ENCODE results near the gene THOC2.
"Not testable (repeated sequence)": the region's sequence is repeated elsewhere in the genome, so short reads cannot be mapped to it uniquely, and the experiment has no call there.

GRCh38 chrX:123574027-123574426 is 158.8 kb downstream of the THOC2 start:
- TF ChIP-seq BHLHE40 (IDR thresholded peaks at IDR 0.05; ENCODE audit: borderline replicate concordance in 1 of 2, low read depth in 2 of 2, low read length in 1 of 2); NFYA (IDR thresholded peaks at IDR 0.05; ENCODE audit: borderline replicate concordance, low read depth, low read length); POLR2AphosphoS5 (IDR thresholded peaks at IDR 0.05; ENCODE audit: low read length); TCF3 (IDR thresholded peaks at IDR 0.05; ENCODE audit: borderline replicate concordance, insufficient read depth, low read depth, low read length); E4F1 (IDR thresholded peaks at IDR 0.05; ENCODE audit: borderline replicate concordance, partially characterized antibody); EZH2 (IDR thresholded peaks at IDR 0.05; ENCODE audit: borderline replicate concordance, control insufficient read depth, low read depth, low read length); RAD21 (IDR thresholded peaks at IDR 0.05; ENCODE audit: insufficient read depth, low read depth, low read length); SUZ12 (IDR thresholded peaks at IDR 0.05; ENCODE audit: unreplicated experiment): not testable (repeated sequence)
- TF ChIP-seq, protein P1, sequence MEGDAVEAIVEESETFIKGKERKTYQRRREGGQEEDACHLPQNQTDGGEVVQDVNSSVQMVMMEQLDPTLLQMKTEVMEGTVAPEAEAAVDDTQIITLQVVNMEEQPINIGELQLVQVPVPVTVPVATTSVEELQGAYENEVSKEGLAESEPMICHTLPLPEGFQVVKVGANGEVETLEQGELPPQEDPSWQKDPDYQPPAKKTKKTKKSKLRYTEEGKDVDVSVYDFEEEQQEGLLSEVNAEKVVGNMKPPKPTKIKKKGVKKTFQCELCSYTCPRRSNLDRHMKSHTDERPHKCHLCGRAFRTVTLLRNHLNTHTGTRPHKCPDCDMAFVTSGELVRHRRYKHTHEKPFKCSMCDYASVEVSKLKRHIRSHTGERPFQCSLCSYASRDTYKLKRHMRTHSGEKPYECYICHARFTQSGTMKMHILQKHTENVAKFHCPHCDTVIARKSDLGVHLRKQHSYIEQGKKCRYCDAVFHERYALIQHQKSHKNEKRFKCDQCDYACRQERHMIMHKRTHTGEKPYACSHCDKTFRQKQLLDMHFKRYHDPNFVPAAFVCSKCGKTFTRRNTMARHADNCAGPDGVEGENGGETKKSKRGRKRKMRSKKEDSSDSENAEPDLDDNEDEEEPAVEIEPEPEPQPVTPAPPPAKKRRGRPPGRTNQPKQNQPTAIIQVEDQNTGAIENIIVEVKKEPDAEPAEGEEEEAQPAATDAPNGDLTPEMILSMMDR (IDR thresholded peaks at IDR 0.05 in 2 of 3, conservative IDR thresholded peaks at IDR 0.05 in 1 of 3; ENCODE audit: control insufficient read depth in 2 of 3, extremely low read depth in 1 of 3, insufficient read depth in 1 of 3, low read depth in 3 of 3, low read length in 3 of 3), result not testable (repeated sequence)

Data from GM12878 (cell line).